ENCODE measurements around the gene MACIR. TPM values are rescaled to one million over a fixed set of nuclear protein-coding genes. Genes with fewer than 3 reads are reported as not detected.

The MACIR gene
- 6.0 and 15.8 TPM in 2 replicates for total RNA-seq

DNA sequence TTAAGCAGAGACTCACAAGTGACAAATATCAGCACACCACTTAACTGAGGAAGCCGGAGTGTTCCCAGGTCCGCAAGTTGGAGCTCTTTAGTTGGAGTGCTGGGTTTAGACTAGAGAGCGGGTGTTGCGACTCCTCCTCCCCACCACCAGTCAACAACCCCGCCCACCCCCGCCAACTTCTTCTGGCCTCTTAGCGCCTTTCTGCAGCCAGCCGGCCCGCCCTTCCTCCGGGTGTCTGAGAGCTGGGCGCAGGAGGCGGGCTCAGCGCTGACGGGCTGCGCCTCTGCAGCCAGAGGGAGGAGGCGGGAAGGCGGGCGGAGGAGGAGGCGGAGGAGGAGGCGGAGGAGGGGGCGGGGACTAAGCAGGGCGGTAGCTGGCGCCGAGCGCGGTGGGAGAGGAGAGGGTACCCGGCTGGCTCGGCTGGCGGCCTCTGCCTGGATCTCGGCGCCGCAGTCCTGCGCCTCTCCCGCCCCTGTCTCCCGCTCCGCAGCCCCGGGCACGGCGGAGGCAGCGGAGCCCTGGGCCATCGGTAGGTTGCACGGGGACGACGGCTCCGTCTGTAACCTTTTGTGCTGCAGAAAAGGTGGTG lies at the start of gene MACIR:
TSS of gene MACIR (plus strand) at position 396 of the 589 bp plus-strand sequence. CDS start 17,157 bp downstream, outside the sequence.

Other genes with a start within 250 kb of the MACIR start
- 3.6 and 7.0 TPM in 2 replicates for gene GIN1, start 138.6 kb upstream of the MACIR start, total RNA-seq
- gene PPIP5K2, start 138.5 kb upstream of the MACIR start, total RNA-seq = 20.6 and 59.5 TPM in 2 replicates

Data from bladder microvascular endothelial cell (primary cell).